K562 treated with DMSO at 1 percent for 48 hours (cell line): Measurements from ENCODE around the gene TBX19. TPM values are rescaled to one million over a fixed set of nuclear protein-coding genes. Genes with fewer than 3 reads are reported as not detected.

Experiments used
- total RNA-seq: library from RNA; unstranded; fragments of 300-600 nt; gene quantifications from 2 replicates; pipeline ENCODE4 v1.2.3, GENCODE V29; 2022; ENCODE audit warnings: low replicate concordance; ENCODE audit errors: extremely low read depth

Gene TBX19
- total RNA-seq: not detected in 2 replicates

GRCh38 chr1:168280296-168280927 is at the start of gene TBX19:
Gene TBX19, plus strand, starts transcription at chr1:168280877. Its CDS starts 214 bp downstream, at chr1:168281091.

Other genes with a start within 250 kb of the TBX19 start
- not detected in 2 replicates for gene GPR161, start 143.9 kb upstream of the TBX19 start, total RNA-seq
- not detected in 2 replicates for gene TIPRL, start 101.9 kb upstream of the TBX19 start, total RNA-seq
- not detected in 2 replicates for gene SFT2D2, start 54.9 kb upstream of the TBX19 start, total RNA-seq